ENCODE measurements around the gene NFATC3.

DNA sequence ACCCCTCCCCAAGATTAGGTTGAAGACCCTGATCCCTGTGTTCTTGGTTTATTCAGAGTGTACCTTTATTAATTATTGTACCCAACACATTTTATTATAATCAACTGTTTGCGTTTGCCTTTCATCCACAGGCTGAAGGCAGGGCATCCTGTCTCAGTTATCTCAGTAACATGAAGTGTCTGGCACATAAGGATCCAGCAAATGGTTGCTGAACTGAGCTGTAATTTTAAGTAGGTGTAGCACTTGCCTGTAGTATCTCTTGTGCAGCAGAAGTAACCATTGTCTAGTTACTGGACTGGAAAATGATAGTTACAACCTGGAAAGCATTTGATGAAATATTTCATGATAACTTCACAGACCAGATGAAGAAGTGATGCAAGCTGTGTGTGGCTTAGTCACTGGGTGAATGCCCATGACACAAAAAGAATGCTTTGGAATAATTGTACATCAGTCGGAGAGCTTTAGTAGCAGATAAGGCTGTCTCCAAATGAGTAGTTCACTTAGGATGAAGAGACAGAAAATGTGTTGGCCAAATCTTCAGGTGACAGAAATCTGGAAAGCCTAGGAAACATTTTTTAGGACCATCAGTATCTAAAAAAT lies 94.1 kb downstream of the NFATC3 start:
- no peak for TF ChIP-seq POLR2A (IDR thresholded peaks at IDR 0.05; ENCODE audit: low read depth, low read length)
- no peak for TF ChIP-seq POLR2AphosphoS5 (IDR thresholded peaks at IDR 0.05; ENCODE audit: low read depth, low read length)
